B cell (primary cell): ENCODE data around the gene PTPRT. TPM values are rescaled to one million over a fixed set of nuclear protein-coding genes. Genes with fewer than 3 reads are reported as not detected.

Experiments
- ATAC-seq: fragments of 200-7000 bp; cut with Tn5 transposase; one replicate; pipeline ENCODE4 v1.10.0; 2021; ENCODE audit warnings: low read depth, mild to moderate bottlenecking, moderate number of reproducible peaks, moderate library complexity
- CTCF ChIA-PET: fragments of 350-600 bp; sonication (Branson Sonifier 250); formaldehyde crosslinking; loops from one replicate; lab custom pipeline; 2021; ENCODE audit warnings: antibody characterized with exemption, inconsistent platforms; lab: Charles Lee
- POLR2A ChIA-PET: fragments of 350-600 bp; sonication (Branson Sonifier 250); formaldehyde crosslinking; loops from one replicate; lab custom pipeline; 2021; ENCODE audit warnings: antibody characterized with exemption; lab: Charles Lee
- DNase-seq: peaks from one replicate; pipeline ENCODE4 v3.0.0; 2013
- H2AFZ ChIP-seq: 2 replicates; pipeline ENCODE4 v1.6.1; 2012; ENCODE audit warnings: mild to moderate bottlenecking, low read depth, low read length; ENCODE audit not compliant: insufficient read depth, poor library complexity, severe bottlenecking
- H3K27ac ChIP-seq, 2 donors: 1 replicate in 1 of 2; 2 replicates in 1 of 2; pipeline ENCODE4 v1.5.1; 2012 to 2013; ENCODE audit warnings: low read length in 2 of 2, mild to moderate bottlenecking in 2 of 2, moderate library complexity in 1 of 2
- H3K27me3 ChIP-seq, 4 experiments: fragments of 200-600 bp in 1 of 4; sonication (generic) in 1 of 4; replicated peaks in 1 of 4; 1 replicate in 2 of 4; 2 replicates in 2 of 4; pipeline versions ENCODE4 v1.6.1 to v1.7.0; 2013 to 2016; ENCODE audit warnings: low read length in 3 of 4, mild to moderate bottlenecking in 2 of 4, mixed read lengths in 1 of 4, moderate library complexity in 1 of 4; ENCODE audit not compliant: insufficient read depth in 4 of 4, control insufficient read depth in 3 of 4; ENCODE audit errors: control extremely low read depth in 1 of 4
- H3K36me3 ChIP-seq, 2 experiments: replicated peaks in 1 of 2; 1 replicate in 1 of 2; 2 replicates in 1 of 2; pipeline versions ENCODE4 v1.6.1 to v1.7.1; 2013; ENCODE audit warnings: low read length in 1 of 2; ENCODE audit not compliant: insufficient read depth in 2 of 2, control insufficient read depth in 1 of 2; ENCODE audit errors: control extremely low read depth in 1 of 2, extremely low read depth in 1 of 2
- H3K4me1 ChIP-seq, 2 donors: fragments of 200-600 bp in 1 of 2; sonication (generic) in 1 of 2; 1 replicate in 1 of 2; 2 replicates in 1 of 2; pipeline versions ENCODE4 v1.5.1 to v1.6.1; 2013 to 2017; ENCODE audit warnings: low read length in 2 of 2; ENCODE audit not compliant: control insufficient read depth in 2 of 2, insufficient read depth in 2 of 2
- H3K4me2 ChIP-seq: replicated peaks from 2 replicates; pipeline ENCODE3; 2012; ENCODE audit warnings: mild to moderate bottlenecking, low read depth, low read length; ENCODE audit not compliant: poor library complexity, severe bottlenecking
- H3K4me3 ChIP-seq, 5 experiments: fragments of 200-600 bp in 1 of 5; sonication (generic) in 1 of 5; 1 replicate in 3 of 5; 2 replicates in 2 of 5; pipeline versions ENCODE4 v1.5.1 to v1.7.0; 2011 to 2016; ENCODE audit warnings: low read length in 4 of 5, mild to moderate bottlenecking in 4 of 5, low read depth in 2 of 5, control low read depth in 1 of 5, moderate library complexity in 1 of 5; ENCODE audit not compliant: insufficient read depth in 1 of 5; ENCODE audit errors: control extremely low read depth in 1 of 5, extremely low read depth in 1 of 5
- H3K79me2 ChIP-seq: fragments of 200-600 bp; sonication (generic); one replicate; pipeline ENCODE4 v1.6.0; 2016; ENCODE audit warnings: low read length; ENCODE audit not compliant: control insufficient read depth, insufficient read depth
- H3K9ac ChIP-seq: fragments of 200-600 bp; sonication (generic); 2 replicates; pipeline ENCODE4 v1.6.1; 2017; ENCODE audit warnings: mild to moderate bottlenecking, low read length, moderate library complexity
- H3K9me3 ChIP-seq, 3 donors: one replicate each; pipeline versions ENCODE4 v1.6.1 to v1.7.1; 2013; ENCODE audit warnings: low read length in 2 of 3; ENCODE audit not compliant: control insufficient read depth in 2 of 3, insufficient read depth in 1 of 3; ENCODE audit errors: control extremely low read depth in 1 of 3
- H4K20me1 ChIP-seq: 2 replicates; pipeline ENCODE4 v1.6.0; 2012; ENCODE audit warnings: mild to moderate bottlenecking, low read length; ENCODE audit not compliant: insufficient read depth, control insufficient read depth, poor library complexity, severe bottlenecking
- H3K27ac Mint-ChIP-seq: one replicate; pipeline ENCODE4 v1.8.0; 2021; ENCODE audit warnings: mixed read lengths
- H3K27me3 Mint-ChIP-seq: one replicate; pipeline ENCODE4 v1.8.0; 2021; ENCODE audit warnings: mixed read lengths
- H3K4me1 Mint-ChIP-seq: one replicate; pipeline ENCODE4 v1.8.0; 2021; ENCODE audit warnings: mixed read lengths
- H3K4me3 Mint-ChIP-seq: one replicate; pipeline ENCODE4 v1.8.0; 2021; ENCODE audit warnings: mixed read lengths
- H3K9me3 Mint-ChIP-seq: one replicate; pipeline ENCODE4 v1.8.0; 2022; ENCODE audit warnings: mixed read lengths; ENCODE audit not compliant: insufficient read depth
- CTCF ChIP-seq: fragments of 200-600 bp; IDR thresholded peaks from one replicate; pipeline ENCODE4 v1.8.0; 2022; ENCODE audit warnings: antibody characterized with exemption, mild to moderate bottlenecking
- EZH2 ChIP-seq: IDR thresholded peaks from 2 replicates; pipeline ENCODE4 v1.6.1; 2012; ENCODE audit warnings: borderline replicate concordance, low read depth, mild to moderate bottlenecking, moderate library complexity, low read length; ENCODE audit not compliant: insufficient read depth, poor library complexity, severe bottlenecking
- WGBS: methylation state at CpG from one replicate; pipeline ENCODE4 v1.1.5; 2013; ENCODE audit warnings: missing lambda C conversion rate; ENCODE audit not compliant: insufficient coverage; 5-methylcytosine and 5-hydroxymethylcytosine counted together
- intact Hi-C: fragments of 100-400 bp; cut with micrococcal nuclease; formaldehyde crosslinking; loops from one replicate; pipeline ENCODE4 v1.10.0; 2022
- polyA plus RNA-seq: library from polyadenylated mRNA; depleted of rRNA; stranded (reverse); fragments of >200 nt; gene quantifications from 2 replicates; pipeline ENCODE4 v1.2.3, GENCODE V29; 2012
- total RNA-seq, 2 donors: library from RNA; stranded (reverse); fragments of 120-200 nt in 1 of 2; gene quantifications; 1 replicate in 1 of 2; 2 replicates in 1 of 2; pipeline versions ENCODE4 v1.2.3 to v1.2.4, GENCODE V29; 2013 to 2022

Gene PTPRT
- total and polyA plus RNA-seq, 2 donors (not counting 1 experiment from before 2014, with no cell fraction given): not detected

- no peaks in the 10 kb centered on the region for H3K4me1 ChIP-seq
- H3K4me3 ChIP-seq: no peak overlapping the region
- H3K4me1 Mint-ChIP-seq: no peaks in the 10 kb centered on the region
- H3K36me3 ChIP-seq: no peaks in the 10 kb centered on the region
- H4K20me1 ChIP-seq: no peaks in the 10 kb centered on the region
- no peaks in the 10 kb centered on the region for H3K79me2 ChIP-seq
- intact Hi-C loops: no loop called here
- no peak overlapping the region for H3K27ac Mint-ChIP-seq
- no peaks in the 10 kb centered on the region for H3K27me3 Mint-ChIP-seq
- DNase-seq (no peak), ATAC-seq (no peak)
- POLR2A ChIA-PET: no interaction called here
- CTCF ChIA-PET: no interaction called here
- 58% methylated on average over 9 of the region's 11 CpGs for WGBS
- H3K9ac ChIP-seq: no peak overlapping the region
- no peak overlapping the region for H2AFZ ChIP-seq
- no peaks in the 10 kb centered on the region for H3K9me3 Mint-ChIP-seq
- TF ChIP-seq EZH2 (no peak), CTCF (no peak)
- H3K9me3 ChIP-seq: peaks cover 0 to 10% (median 0%) of the 10 kb centered on the region in 3 donors
- no peak overlapping the region for H3K27ac ChIP-seq
- no peak overlapping the region for H3K4me3 Mint-ChIP-seq
- H3K27me3 ChIP-seq: no peaks in the 10 kb centered on the region
- no peak overlapping the region for H3K4me2 ChIP-seq
Observed at GRCh38 chr20:42123981-42124473, 1065.7 kb downstream of the PTPRT start.

- no peaks in the 10 kb centered on the region for H3K4me1 ChIP-seq
- ChIA-PET POLR2A (no interaction called here), CTCF (no interaction called here)
- no peaks in the 10 kb centered on the region for H3K27me3 ChIP-seq
- Mint-ChIP-seq H3K27ac (no peak overlapping the region), H3K4me1 (no peaks in the 10 kb centered on the region), H3K9me3 (no peaks in the 10 kb centered on the region), H3K4me3 (no peak overlapping the region), H3K27me3 (no peaks in the 10 kb centered on the region)
- no peak overlapping the region for H3K27ac ChIP-seq
- no peak for TF ChIP-seq CTCF
- no peak for TF ChIP-seq EZH2
- H3K79me2 ChIP-seq: no peaks in the 10 kb centered on the region
- H3K36me3 ChIP-seq: no peaks in the 10 kb centered on the region
- ATAC-seq: no peak
- no peak overlapping the region for H2AFZ ChIP-seq
- H3K4me3 ChIP-seq: no peak overlapping the region
- H3K9ac ChIP-seq: no peak overlapping the region
- no peak for DNase-seq
- intact Hi-C loops: no loop called here
- H3K9me3 ChIP-seq: peaks cover 0 to 5% (median 0%) of the 10 kb centered on the region in 3 donors
- WGBS: 62% methylated on average over 2 of the region's 7 CpGs
- H3K4me2 ChIP-seq: no peak overlapping the region
- no peaks in the 10 kb centered on the region for H4K20me1 ChIP-seq
Observed at GRCh38 chr20:42118409-42119125, 1071.1 kb downstream of the PTPRT start.
